ENCODE data around the gene WDR33. TPM values are rescaled to one million over a fixed set of nuclear protein-coding genes. Genes with fewer than 3 reads are reported as not detected.

Gene WDR33
- total RNA-seq: 32.6 and 33.8 TPM in 2 replicates

GRCh38 chr2:127810619-127811396 lies at the start of gene WDR33:
TSS of gene WDR33 (minus strand) at chr2:127811171. CDS start at chr2:127770981, 40,190 bp downstream.

DNA sequence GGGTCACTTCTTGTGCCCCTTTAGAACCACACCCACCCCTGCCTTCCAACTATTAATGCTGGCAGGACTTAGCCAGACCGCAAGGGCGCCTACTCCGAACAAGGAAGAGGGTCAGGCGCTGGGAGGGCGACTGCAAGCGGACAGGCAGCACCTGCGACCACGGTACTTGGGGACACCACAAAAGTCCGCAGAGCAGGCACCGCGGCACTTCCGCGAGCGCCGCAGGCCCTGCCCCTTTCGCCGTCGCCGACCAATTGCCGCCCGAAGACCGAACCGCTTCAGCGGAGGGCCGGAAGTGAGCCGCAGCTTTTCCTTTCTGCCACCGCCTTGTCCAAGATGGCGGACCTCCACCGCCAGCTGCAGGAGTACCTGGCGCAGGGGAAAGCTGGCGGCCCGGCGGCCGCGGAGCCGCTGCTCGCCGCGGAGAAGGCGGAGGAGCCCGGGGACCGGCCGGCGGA lies 109.7 kb downstream of the WDR33 start, which contains the start of gene SFT2D3:
Gene SFT2D3 (plus strand): TSS at position 305 of the 458 bp plus-strand sequence. CDS start 32 bp downstream, at position 337.

DNA sequence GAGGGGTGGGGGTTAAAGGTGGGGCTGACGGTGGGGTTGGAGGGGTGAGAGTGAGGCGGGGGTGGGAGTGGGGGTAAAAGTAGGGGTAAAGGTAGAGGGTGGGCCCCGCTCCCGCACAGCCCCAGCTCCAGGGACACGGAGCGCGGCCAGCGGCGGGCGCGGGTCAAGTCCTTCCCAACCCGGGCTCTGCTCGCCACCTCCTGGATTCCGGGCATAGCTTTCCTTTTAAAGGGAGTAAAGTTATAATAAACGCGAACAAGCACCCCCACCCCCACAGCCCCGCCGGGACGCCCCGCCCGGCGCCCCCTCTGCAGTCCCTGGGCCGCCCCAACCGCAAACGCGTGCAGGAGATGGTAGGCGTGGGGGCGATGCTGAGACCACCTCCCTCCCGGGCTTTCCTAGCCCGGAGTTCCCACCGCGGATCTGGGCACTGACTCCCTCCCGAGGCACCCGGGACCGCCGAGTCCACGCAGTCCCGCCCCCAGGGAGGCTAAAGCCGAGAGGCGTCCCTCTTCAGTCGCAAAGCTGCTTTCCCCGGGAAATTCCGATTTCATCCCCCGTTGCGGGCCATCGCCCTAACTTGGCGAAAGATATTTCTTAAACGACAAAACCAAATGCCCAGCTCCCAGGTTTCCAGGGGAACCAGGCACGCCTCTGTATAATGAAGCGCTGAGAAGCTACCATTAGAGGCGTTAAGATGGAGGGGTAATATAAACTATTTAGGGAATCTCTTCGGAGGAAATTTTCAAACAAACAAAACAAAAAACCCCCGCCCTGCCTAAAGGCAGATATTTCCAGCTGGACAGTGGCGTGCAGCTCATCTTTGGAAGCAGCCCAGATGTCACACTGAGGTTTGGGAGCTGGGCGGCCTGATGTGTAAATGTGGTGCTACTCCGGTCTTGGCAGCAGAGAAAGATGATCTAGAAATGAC lies 135.4 kb downstream of the WDR33 start, which contains the start of gene LIMS2:
Gene LIMS2 (minus strand): TSS at position 200 of the 931 bp plus-strand sequence. CDS start 506 bp downstream, outside the sequence.

Other genes with a start within 250 kb of the WDR33 start
- gene GPR17, start 165.0 kb downstream of the WDR33 start, total RNA-seq: not detected in 2 replicates
- gene LIMS2, start 135.6 kb downstream of the WDR33 start, total RNA-seq: 8.3 and 8.8 TPM in 2 replicates
- 4.2 and 4.7 TPM in 2 replicates for gene SFT2D3, start 109.7 kb downstream of the WDR33 start, total RNA-seq
- gene POLR2D, start 47.0 kb upstream of the WDR33 start, total RNA-seq: 28.5 and 32.1 TPM in 2 replicates
- gene AMMECR1L, start 74.8 kb upstream of the WDR33 start, total RNA-seq: 19.4 and 19.8 TPM in 2 replicates
- 5.5 and 6.8 TPM in 2 replicates for gene SAP130, start 216.9 kb upstream of the WDR33 start, total RNA-seq